ENCODE results near the gene APOBEC3B.
A peak's percentile ranks its signal among the peaks of the same experiment; 100 is the strongest.
"Not testable (repeated sequence)": the region's sequence is repeated elsewhere in the genome, so short reads cannot be mapped to it uniquely, and the experiment has no call there.

APOBEC3B gene

DNA sequence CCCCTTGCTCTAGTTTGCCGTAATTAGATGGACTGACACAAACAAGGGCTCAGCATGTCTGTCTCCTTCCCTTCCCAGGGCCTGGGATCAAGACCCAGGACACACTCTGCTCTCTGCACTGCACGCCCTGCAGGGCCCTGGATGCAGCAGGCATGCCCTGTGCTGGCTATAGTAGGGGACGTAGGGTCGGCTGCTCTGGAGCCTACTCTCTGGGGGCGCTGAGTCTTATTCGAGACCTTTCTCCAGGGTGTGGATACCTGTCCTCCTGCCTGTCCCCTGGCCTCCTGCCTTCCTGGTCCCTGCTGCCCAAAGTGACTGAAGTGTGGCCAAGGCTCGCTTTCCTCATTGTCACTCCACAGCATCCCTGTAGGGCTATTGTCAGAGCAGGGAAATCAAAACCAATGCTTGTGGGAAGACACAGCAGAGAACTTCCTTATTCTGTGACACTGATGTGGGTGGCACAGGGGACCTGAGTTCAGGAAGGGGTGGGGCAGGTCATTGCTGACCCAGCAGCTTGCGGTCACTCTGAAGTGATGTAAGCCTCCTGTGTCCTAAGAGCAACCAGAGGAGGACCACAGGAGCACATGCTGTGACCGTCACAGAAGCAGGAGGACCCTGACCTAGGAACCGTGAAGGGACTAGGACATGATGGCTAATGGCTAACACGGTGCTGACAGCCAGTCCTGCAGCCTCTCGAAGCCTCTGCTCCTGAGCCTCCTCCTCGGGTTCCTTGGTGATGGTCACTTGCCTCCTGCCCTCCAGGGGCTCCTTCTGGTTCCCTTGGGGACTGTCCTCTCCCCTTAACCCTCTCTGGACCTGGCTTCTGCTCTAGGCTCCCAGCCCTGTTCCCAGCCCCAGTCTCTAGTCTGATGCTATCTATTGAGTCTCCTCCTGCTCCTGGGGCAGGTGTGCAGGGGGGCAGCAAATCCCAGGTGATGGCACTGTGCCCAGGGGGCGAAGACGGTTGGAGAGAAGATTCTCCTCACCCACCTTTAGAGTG, 14.4 kb upstream of the APOBEC3B start:
- DNase-seq = no peak

DNA sequence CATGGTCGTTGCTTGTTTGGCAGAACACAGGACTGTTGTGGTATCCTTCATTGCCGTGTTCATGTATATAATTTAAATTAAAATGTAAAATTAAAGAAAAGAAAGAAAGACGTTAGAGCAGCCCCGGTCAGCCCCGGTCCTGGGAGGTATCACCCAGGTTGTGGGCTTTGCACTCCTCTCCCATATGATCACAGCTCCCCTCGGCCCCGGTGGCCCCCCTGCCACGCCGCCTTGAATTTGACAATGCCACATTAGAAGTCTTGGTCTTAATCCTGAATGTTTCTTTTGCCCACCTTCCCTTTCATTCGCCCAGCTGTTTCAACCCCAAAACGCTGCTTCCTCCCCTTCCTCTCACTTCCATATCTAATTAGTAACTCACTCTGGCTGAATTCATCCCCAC, 13.3 kb upstream of the APOBEC3B start:
- DNase-seq = no peak

DNA sequence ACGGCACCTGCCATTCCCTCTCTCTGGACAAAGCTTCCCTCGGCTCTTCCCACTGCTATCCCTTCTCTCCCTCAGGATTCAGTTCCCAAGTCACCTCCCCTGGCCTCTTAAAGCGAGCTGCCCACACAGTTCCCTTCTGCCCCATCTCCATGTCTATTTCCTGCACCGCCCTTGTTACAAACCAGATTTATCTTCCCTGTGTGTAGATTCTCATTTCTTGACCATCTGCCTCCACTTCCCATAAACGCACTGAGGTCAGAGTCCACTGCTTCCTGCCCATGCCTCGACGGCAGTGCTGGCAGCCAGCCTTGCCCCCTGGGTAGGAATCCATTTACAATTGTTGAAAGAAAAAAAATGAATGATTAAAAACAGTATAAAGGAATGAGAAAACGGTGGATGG, 11.6 kb upstream of the APOBEC3B start:
- DNase-seq = no peak

DNA sequence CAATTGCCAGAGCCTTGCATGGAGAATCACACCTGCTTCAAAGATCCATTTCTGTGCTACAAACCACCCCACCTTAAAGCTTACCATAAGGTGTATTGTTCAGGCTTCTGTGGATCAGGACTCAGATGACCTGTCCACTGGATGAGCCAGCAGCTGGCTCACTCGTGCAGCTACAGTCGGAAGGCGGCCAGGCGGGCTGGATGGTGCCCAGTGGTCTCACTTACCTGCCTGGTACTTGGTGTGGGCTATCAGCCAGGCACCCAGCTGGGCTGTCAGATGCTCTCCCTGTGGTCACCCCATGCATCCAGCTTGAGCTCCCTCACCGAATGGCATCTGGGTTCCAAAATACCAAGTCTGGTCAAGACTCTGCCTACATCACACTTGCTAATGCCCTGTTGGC, 10.9 kb upstream of the APOBEC3B start:
- DNase-seq = no peak

DNA sequence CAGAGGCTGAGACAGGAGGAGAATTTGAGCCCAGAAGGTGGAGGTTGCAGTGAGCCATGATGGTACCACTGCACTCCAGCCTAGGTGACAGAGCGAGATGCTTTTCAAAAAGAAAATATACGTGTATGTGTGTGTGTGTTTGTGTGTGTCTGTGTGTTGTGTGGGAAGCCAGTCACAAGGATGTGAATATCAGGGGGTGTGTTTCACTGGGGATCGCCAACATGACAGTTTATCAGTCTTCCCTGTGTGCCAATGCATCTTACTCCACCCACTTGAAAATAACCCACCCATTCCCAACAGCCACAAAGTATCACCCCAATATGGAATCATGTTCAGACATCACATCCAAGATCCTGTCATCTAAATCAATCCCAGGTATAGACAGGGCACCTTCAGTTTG, 10.4 kb upstream of the APOBEC3B start:
- no peak for DNase-seq

DNA sequence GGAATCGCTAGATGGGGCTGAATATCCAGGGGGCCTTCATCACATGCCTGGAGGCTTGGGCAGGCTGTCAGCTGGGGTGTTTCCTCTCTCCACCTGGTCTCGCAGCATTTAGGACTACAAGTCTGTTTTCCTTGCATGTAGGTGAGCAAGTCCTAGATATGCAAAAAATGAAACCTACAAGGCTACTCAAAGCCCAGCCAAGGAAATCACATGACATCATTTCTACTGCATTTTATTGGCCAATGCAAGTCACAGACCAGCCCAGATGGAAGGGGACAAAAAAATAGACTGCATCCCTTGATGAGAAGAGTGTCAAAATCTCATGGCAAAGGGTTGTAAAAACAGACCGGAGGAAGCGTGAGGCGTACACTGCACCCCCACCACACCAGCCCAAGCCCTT, 9.6 kb upstream of the APOBEC3B start:
- no peak for DNase-seq

DNA sequence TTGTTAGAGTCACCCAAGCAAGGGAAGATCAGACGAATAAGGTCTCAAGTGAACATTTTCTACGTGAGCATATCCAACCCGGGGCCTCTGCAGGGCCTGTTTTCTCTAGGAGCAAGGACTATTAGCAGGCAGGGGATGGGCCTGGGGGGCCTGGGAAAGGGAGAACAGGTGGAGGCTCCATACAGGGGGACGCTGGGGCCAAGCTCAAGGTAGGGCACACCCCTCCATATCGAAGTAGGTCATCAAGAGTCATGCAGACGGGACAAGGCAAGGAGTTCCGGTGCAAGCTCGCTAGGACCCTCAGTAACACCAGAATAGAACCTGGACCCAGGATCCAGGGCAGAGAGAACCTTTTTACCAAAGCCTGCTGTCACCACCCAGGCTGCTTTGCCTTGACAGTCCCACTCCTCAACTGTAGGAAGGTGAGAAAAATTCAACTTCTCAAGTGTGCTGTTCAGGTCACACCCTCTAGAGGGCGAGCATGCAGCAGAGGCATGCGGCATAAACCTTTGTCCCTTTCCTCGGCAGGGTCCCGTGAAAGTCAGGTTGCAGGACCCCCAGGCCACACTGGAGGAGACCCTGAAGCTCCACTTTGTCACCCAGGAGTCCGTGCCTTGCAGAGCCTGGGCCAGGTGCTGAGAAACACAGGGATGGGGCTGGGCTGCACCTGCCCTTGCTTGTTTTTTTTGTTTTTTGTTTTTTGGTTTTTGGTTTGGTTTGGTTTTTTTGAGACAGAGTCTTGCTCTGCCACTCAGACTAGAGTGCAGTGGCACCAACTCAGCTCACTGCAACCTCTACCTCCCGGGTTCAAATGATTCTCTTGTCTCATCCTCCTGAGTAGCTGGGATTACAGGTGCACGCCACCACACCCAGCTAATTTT, 8.6 kb upstream of the APOBEC3B start:
- DNase-seq = peak; percentile 12

DNA sequence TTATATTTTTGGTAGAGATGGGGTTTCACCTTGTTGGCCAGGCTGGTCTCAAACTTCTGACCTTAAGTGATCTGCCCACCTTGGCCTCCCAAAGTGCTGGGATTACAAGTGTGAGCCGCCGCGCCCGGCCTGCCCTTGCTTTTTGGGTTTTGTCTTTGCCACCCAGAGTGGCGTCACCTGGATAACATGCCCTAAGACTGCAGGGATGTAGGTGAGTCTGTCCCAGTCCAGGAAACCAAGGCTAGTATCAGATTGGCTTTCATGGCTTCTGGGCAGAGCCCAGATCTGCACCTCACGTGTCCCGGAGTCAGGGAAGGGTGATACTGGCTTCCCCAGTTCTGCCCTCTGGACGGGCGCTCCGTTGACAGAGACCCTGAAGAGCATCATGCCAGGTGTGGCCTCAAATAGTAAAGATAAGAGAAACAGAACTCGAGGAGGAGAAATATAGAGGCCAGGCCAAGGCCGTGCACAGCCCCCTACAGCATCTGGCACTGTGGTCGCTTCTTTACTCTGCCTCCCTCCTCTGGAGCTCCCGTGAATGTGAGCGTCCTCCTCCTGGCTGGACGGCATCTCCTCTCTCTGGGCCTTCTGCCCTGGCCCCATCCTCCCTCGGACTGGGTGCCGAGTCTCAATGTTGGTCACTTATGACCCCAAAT, 7.8 kb upstream of the APOBEC3B start:
- no peak for DNase-seq

DNA sequence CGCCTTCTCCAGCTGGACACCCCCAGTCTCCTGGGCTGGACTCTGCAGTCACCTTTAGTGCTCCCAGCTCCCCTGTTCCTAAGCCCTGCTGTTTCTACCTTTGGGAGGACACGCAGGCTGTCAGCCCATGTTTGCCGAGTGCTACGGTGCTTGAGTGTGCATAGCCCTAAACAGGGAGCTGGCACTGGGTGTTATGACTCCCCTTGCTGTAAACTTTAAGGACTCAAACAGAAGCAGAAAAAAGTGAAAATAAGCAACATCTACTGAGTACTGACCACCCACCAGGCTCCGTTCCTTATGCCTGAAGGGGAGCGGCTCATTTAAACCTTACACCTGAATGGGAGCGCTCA, 7.3 kb upstream of the APOBEC3B start:
- no peak for DNase-seq

DNA sequence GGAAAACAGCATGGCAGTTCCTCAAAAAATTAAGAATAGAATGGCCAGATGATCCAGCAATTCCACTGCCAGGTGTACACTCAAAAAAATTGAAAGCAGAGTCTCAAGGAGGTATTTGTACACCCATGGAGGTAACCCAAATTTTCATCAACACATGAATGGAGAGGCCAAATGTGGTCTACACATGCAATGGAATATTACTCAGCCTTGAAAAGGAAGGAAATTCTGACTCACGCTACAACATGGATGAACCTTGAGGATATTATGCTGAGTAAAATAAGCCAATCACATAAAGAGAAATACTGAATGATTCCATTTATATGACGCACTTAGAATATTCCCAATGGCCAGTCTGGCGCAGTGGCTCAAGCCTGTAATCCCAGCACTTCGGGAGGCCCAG, 4.9 kb upstream of the APOBEC3B start:
- not testable (repeated sequence) for DNase-seq

DNA sequence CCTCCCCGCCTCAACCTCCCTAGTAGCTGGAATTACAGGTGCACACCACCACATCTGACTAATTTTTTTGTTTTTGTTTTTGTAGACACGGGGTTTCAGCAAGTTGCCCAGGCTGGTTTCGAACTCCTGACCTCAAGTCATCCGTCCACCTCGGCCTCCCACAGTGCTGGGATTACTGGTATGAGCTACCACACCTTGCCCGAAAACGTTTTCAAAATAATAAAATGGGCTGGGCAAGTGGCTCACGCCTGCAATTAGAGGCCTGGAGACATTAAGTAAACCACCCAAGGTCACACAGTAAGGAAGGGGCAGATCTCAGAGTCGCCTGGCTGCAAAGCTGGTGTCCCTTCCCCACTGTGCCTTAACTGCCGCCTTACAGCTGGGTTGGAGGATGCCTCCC, 1.6 kb upstream of the APOBEC3B start:
- not testable (repeated sequence) for DNase-seq

DNA sequence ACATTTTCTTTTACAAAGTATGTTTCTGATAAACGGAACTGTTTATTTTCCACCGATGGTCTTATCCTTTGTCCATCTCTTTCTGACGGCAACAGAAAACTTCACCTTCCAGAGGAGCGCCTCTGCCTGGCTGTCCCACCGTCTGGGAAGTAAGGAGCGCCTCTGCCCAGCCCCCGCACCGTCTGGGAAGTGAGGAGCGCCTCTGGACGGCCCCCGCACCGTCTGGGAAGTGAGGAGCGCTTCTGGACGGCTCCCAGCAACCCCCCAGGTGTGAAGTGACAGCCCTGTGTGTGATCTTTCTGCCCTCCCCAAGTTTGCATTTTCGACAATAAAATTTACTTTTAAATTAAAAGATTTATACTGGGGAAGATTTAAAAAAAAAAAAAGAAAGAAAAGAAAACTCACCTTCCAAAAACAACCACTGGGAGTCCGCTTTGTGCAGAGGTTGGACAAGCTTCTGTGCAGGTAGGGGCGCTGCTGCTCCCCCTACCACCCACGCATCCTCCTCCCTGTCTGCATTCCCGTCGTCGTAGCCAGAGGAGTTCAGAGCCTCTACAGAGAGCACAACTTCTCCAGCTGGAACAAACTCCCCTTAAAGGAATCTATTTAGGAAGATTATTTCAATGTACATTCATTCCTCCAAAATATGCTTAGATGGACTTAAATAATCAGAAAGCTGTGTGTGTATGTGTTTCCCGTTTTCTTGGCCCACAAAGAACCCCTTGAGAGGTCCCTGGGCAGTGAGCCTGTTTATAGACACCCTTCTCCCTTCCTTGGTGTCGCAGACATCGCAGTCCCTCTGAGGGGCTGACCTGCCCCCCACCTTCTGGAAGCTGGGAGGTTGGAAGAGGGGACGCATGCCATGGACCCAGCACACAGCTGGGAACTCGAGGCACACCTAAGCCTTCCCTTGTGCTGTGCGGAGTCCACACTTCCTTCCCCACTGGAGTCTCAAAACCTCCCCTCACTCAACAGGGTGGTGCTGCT, 849 bp upstream of the APOBEC3B start:
- DNase-seq = no peak

DNA sequence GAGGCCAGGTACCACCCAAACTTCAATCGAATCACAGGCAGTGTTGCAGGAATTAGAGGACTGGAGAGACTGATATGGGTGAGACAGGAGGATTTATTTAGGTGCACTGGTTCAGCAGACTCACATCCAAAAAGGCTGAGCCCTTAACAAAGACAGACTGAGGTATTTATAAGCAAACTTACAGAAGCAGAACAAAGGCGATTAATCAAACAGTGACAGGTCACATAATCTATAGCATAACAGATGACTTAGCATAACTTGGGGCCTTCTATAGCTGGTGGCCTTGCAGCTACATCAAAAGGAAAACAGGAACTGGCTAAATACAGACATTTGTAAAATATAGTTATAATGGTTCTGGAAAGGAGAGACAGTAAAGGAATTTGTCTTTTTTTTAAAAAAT, 2.1 kb downstream of the APOBEC3B start:
- DNase-seq = no peak

DNA sequence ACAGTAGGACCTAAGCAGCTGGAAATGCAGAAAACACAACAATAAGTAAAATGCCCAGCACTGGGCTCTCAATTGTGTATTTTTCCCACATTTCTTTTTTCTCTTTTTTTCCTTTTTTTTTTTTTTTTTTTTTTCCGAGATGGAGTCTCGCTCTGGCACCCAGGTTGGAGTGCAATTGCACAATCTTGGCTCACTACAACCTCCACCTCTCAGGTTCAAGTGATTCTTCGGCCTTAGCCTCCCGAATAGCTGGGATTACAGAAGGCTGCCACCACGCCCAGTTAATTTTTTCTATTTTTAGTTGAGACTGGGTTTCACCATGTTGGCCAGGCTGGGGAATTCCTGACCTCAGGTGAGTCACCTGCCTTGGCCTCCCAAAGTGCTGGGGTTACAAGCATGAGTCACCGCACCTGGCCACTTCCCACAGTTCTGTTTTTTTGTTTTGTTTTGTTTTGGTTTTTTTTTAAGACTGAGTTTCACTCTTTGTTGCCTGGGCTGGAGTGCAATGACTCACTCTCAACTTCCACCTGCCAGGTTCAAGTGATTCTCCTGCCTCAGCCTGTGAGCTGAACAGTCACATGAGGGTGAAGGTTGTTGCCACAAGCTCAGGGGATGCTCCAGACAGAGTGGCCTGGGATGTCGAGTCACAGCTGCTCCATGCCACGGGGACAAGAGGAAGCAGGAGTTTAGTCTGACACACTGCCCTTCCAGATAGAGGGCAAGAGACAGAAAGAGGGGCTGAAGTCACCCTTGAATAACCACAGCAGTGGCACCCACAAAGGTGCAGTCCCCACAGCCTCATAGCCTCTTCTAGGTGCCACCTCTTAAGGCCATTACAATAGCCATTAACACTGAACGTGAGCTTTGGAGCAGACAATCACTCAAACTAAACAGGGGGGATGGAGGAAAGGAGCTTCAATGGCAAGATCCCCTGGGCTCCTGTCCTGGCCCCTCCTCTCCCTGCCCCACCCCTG, 2.9 kb downstream of the APOBEC3B start:
- peak; percentile 57 for DNase-seq

DNA sequence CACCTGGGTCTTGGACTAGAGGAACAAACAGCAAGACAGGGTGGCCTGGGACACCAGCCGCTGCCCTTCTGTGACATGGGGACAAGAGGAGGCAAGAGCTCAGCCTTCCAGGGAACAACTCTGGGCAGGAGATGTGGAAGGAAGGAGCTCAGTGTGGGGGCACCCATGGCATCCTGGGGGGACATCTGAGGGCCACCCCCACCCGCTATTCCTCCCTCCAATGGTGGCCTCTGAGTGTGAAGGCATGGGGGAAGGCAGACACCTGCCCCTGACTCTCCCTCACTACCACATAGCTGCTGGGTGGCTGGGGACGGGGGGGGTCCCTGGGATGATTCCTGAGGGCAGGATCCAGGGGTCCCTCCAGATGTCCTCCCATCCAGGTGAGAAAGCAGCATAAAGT, 4.5 kb downstream of the APOBEC3B start:
- no peak for DNase-seq

DNA sequence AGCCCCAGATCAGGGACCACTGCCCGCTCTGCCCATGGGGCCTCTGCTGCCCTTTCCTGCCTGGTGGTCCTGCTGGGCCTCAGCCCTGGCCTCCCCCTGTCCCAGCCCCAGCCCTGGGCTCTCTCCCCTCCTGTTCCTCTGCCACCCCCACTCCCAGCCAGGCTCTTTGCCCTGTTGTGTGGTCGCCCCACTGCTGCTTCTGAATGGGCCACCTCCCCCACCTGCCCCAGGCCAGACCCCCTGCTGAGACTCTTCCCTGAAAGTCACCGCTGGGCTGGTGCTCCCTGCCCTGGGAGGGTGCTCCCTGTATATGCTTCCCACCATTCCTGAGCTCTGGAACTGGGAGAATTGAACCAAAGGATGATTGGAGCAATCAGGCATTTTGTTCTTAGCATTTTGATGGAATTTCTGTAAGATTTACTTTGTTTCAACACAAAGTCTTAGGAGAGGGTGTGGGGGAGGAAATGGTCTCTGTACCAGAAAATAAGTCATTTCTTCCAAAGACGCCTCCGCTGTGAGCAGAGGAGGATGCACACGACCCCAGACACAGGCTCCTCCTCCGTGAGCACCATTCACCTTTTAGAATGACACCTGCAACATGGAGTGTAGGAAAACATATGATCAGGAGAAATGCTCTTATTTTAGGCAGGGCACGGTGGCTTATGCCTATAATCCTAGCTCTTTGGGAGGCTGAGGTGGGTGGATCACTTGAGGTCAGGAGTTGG, 5.2 kb downstream of the APOBEC3B start:
- no peak for DNase-seq

DNA sequence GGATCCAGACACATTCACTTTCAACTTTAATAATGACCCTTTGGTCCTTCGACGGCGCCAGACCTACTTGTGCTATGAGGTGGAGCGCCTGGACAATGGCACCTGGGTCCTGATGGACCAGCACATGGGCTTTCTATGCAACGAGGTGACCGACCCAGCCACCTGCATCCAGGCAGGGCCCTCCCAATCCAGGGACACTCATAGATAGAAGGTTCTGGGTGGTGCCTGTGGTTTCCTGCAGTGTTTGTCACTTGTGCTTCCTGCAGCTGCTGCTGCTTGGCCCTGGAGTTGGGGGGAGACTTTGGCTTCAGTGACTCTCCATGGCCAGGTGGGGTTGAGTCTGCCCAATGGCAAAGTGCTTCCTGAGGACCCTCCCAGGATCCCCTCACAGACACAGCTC, 7.3 kb downstream of the APOBEC3B start:
- DNase-seq = no peak

DNA sequence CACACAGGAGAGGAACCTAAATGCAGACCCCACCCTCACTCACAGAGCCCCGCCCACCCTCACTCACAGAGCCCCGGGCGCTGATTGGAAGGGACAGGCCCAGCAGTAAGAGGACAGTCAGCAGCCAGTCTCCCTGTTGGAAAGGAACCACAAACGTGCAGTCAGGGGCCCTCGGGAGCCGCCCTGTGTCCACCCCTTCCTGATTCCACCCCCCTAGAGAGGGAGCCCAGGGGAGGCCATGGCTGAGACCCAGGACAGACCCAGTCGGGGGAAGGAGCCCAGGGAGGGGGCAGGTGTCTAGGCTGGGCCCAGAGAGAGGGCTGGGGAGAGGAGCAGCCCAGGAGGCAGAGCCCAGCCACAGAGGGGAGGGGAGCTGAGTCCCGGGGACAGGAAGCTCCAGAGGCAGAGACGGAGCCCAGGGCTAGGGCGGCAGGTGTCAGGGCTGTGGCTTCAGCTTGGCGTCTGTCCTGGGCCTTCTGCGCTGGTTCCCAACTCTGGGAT, 10.8 kb downstream of the APOBEC3B start:
- DNase-seq = peak; percentile 55

DNA sequence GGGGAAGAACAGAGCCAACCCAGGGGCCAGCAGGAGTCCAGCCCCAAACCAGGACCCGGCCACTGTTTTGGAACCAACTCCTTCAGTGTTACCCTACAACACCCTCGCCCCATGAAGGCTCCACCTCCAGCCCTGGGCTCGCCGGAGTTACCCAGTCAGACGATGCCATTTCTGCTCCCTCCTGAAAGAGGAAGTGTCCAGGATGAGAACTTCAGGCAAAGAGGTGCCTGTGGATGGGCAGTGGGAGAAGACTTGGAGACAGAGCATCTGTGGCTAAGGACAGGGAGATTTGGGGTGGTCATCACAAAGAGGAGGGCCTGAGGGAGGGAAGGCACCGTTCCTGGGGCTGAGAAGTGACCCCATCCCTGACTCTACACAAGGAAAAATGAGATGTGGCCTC, 14.0 kb downstream of the APOBEC3B start:
- no peak for DNase-seq

DNA sequence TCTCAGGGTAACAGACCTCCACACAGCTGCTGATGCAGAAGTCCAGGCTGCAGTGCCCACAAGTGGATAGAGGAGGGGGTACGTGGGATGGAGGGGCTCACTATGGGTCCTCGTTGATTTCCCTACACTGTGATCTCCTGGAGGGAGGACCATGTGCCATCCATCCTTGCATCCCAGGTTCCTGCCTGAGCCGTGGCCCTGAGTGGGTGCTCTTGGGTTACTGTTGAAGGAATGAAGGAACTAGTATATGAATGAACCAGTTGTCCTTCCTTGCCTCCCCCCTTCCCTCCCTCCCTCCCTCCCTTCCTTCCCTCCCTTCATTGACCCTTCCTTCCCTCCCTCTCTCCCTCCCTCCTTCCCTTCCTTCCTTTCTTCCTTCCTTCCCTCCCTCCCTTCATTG, 15.4 kb downstream of the APOBEC3B start:
- no peak for DNase-seq

All from NCI-H510A (cell line).